Measurements from ENCODE around the gene GBP4. TPM values are rescaled to one million over a fixed set of nuclear protein-coding genes. Genes with fewer than 3 reads are reported as not detected.

Gene GBP4
- total RNA-seq, 1 donor from 2014 or later = 38.0 TPM

- no peak for DNase-seq (ENCODE audit: extremely low read depth, low read depth, low spot score)
Observed at GRCh38 chr1:89172468-89173143, 26.1 kb downstream of the GBP4 start.

GRCh38 chr1:89171067-89171438, 27.7 kb downstream of the GBP4 start:
- no peak for DNase-seq (ENCODE audit: extremely low read depth, low read depth, low spot score)

GRCh38 chr1:89170170-89171066, 28.3 kb downstream of the GBP4 start:
- no peak for DNase-seq (ENCODE audit: extremely low read depth, low read depth, low spot score)

GRCh38 chr1:89169166-89169565, 29.6 kb downstream of the GBP4 start:
- no peak for DNase-seq (ENCODE audit: extremely low read depth, low read depth, low spot score)

GRCh38 chr1:89167590-89168230, 31.0 kb downstream of the GBP4 start:
- no peak for DNase-seq (ENCODE audit: extremely low read depth, low read depth, low spot score)

- DNase-seq (ENCODE audit: extremely low read depth, low read depth, low spot score) = no peak
Observed at GRCh38 chr1:89166705-89167104, 32.0 kb downstream of the GBP4 start.

- no peak for DNase-seq (ENCODE audit: extremely low read depth, low read depth, low spot score)
Observed at GRCh38 chr1:89165811-89166210, 32.9 kb downstream of the GBP4 start.

- DNase-seq (ENCODE audit: extremely low read depth, low read depth, low spot score) = no peak
Observed at GRCh38 chr1:89151047-89151446, 47.7 kb downstream of the GBP4 start.

GRCh38 chr1:89149976-89150375, 48.8 kb downstream of the GBP4 start:
- no peak for DNase-seq (ENCODE audit: extremely low read depth, low read depth, low spot score)

GRCh38 chr1:89149229-89149628, 49.5 kb downstream of the GBP4 start:
- no peak for DNase-seq (ENCODE audit: extremely low read depth, low read depth, low spot score)

- DNase-seq (ENCODE audit: extremely low read depth, low read depth, low spot score) = no peak
Observed at GRCh38 chr1:89147678-89148658, 50.8 kb downstream of the GBP4 start.

- DNase-seq (ENCODE audit: extremely low read depth, low read depth, low spot score) = no peak
Observed at GRCh38 chr1:89146721-89147120, 52.0 kb downstream of the GBP4 start.

GRCh38 chr1:89143484-89143883, 55.3 kb downstream of the GBP4 start:
- DNase-seq (ENCODE audit: extremely low read depth, low read depth, low spot score) = no peak

GRCh38 chr1:89142160-89142559, 56.6 kb downstream of the GBP4 start:
- DNase-seq (ENCODE audit: extremely low read depth, low read depth, low spot score) = no peak

- DNase-seq (ENCODE audit: extremely low read depth, low read depth, low spot score) = no peak
Observed at GRCh38 chr1:89133747-89134146, 65.0 kb downstream of the GBP4 start.

Other genes starting within 250 kb of the GBP4 start
- 17.3 and 26.5 TPM in 2 replicates for gene KYAT3, start 206.3 kb downstream of the GBP4 start, total RNA-seq
- gene RBMXL1, start 206.3 kb downstream of the GBP4 start, total RNA-seq = 5.0 and 7.4 TPM in 2 replicates
- 47.3 and 48.9 TPM in 2 replicates for gene GBP3, start 176.1 kb downstream of the GBP4 start, total RNA-seq
- 24.7 and 60.4 TPM in 2 replicates for gene GBP1, start 133.7 kb downstream of the GBP4 start, total RNA-seq
- gene GBP2, start 72.8 kb downstream of the GBP4 start, total RNA-seq = 49.8 and 52.7 TPM in 2 replicates
- gene GBP7, start 22.9 kb downstream of the GBP4 start, total RNA-seq = not detected in 2 replicates
- gene GBP5, start 73.9 kb upstream of the GBP4 start, total RNA-seq = 0.92 and 3.0 TPM in 2 replicates
- not detected in 2 replicates for gene GBP6, start 165.1 kb upstream of the GBP4 start, total RNA-seq

Data from glomerular endothelial cell (primary cell).